ENCODE measurements around the gene EIF5.
A peak's percentile ranks its signal among the peaks of the same experiment; 100 is the strongest.

The EIF5 gene

DNA sequence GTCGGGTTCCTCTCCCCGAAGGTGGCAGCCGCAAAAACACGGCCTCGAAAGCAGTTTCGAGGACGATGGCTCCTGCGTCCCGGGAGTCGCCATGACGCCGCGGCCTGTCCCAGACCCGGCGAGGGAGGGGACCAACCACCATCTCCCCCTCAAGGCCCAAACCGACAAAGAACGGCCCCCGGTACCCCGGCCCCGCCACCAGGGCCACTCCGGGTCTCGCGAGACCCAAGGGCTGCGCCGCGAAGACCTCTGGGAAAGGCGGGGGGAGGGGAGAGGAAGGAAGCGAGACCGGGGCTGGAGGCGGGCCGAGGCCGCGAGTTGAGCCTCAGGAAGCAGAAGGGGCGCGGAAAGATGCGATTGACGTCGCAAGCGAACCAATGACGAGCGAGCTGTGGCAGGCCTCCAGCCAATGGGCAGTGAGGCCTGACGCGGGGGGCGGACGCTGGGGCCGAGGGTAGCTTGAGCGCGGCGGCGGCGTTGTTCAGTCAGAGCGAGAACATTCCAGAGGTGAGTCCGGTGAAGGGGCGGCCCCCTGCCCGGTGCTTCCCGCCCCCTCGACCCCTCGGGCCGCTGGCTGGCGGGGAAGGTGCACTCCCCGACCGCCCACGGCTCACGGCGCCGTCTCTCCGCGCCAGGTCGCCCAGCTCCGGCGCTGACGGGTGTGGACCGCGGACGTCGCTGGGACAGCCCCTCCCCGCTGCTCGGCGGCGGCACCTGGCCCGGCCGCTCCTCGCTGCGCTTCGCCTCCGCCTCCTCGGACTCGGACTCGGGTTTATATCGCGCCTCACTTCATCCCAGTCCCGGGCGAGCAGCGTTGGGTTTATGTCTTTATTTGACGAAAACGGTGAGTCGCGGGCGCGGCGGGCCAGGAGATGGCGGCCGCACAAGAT, at the start of gene EIF5:
Gene EIF5, plus strand, starts transcription at position 484 of the 890 bp plus-strand sequence. CDS start 1,624 bp downstream, outside the sequence.
- peak within 1 kb of the TSS; percentile 95 for H3K27ac ChIP-seq
- TF ChIP-seq, protein P1, sequence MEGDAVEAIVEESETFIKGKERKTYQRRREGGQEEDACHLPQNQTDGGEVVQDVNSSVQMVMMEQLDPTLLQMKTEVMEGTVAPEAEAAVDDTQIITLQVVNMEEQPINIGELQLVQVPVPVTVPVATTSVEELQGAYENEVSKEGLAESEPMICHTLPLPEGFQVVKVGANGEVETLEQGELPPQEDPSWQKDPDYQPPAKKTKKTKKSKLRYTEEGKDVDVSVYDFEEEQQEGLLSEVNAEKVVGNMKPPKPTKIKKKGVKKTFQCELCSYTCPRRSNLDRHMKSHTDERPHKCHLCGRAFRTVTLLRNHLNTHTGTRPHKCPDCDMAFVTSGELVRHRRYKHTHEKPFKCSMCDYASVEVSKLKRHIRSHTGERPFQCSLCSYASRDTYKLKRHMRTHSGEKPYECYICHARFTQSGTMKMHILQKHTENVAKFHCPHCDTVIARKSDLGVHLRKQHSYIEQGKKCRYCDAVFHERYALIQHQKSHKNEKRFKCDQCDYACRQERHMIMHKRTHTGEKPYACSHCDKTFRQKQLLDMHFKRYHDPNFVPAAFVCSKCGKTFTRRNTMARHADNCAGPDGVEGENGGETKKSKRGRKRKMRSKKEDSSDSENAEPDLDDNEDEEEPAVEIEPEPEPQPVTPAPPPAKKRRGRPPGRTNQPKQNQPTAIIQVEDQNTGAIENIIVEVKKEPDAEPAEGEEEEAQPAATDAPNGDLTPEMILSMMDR (IDR thresholded peaks at IDR 0.05), result no peak
- TF ChIP-seq ZFX (IDR thresholded peaks at IDR 0.05; ENCODE audit: borderline replicate concordance), result no peak

DNA sequence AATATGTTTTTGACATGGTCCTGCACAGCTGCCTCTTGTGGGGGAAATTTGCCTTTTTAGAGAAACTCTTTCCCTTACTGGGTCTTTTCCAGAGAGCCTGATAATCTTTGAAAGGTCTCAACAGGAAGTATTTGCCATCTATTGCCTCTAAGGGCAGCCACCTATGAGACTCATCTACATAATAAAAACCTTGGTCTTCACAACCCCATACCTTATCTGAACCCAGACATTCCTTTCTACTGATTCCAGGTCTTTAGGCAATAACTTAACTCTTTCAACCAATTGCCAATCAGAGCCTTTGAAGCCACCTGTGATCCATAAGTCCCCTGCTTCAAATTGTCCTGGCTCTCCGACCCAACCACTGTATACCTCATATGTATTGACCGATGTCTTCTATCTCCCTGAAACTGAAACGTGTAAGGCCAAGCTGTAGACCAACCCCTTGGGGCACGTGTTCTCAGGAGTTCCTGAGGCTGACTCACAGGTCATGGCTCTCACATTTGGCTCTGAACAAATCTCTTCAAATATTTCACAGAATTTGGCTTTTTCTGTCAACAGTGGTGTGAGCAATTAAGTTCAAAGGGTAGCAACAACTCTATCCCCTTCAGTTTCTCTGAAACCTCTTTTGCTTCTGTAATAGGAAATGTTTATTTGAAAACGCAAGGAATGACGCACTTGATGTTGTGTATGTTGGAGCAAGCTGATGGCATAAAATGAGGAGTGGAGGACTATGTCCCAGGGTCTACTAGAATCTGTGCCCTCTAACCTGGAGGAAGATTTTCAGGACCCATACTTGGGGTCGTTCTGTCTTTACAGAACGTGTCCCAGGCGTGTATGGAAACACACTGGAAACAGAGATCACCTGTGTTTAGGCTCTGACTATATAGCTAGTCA, 49.2 kb upstream of the EIF5 start:
- no peak overlapping the region for H3K27ac ChIP-seq
- TF ChIP-seq, protein P1 (IDR thresholded peaks at IDR 0.05), result no peak
- no peak for TF ChIP-seq ZFX (IDR thresholded peaks at IDR 0.05; ENCODE audit: borderline replicate concordance)

DNA sequence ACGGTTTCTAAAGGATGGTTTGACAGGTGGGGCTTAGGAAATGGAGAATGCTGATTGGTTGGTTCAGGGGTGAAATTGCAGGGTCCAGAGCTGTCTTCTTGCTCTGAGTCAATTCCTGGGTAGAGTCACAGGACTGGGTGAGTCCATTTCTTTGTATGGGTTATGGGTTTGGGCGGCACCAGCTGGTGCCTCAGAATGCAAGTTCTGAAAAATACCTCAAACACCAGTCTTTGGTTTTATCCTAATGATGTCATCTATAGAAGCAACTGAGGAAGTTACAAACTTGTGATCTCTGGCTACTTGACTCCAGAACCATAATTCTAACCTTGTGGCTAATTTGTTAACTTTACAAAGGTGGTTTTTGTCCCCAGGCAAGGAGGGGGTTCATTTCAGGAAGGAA, 47.6 kb upstream of the EIF5 start:
- H3K27ac ChIP-seq, result no peak overlapping the region
- no peak for TF ChIP-seq ZFX (IDR thresholded peaks at IDR 0.05; ENCODE audit: borderline replicate concordance)
- TF ChIP-seq, protein P1 (IDR thresholded peaks at IDR 0.05), result no peak

DNA sequence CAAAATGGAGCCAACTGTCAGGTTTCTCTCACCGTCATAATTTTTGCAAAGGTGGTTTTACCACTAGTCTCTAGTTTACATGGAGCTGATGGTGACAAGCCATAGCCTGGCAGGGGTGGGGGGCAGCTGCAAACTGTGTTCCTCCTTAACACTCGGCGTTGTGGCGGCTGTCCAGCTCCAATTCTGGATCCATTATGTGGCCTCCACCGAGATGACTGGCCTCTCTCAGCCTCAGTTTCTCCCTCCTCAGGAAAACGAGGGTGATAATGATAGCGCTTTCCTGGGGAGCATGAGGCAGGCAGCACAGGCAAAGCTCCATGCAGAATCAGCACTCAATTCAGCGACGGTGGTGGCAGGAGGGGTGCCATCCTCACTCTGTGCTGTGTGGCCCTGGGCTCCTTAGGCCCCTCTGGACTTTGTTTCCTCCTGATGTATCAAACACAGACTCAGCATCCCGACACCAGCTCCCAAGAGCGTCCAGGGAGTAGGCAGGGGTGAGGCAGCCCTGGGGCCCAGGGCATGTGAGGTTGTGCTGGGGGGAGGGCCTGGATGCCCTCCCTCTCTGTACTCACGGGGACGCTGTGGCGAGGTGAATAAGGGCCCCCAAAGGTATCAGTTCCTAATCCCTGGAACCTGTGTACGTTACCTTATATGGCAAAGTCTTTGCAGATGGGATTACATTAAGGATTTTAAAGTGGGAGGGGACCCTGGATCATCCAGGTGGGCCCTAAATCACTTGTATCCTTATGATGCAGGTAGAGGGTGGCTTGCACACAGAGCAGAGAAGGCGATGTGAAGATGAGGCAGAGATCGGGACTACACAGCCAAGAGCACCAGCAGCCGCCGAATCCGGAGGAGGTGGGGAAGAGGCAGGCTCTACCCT, 46.8 kb upstream of the EIF5 start:
- no peak overlapping the region for H3K27ac ChIP-seq
- TF ChIP-seq, protein P1 (IDR thresholded peaks at IDR 0.05), result no peak

DNA sequence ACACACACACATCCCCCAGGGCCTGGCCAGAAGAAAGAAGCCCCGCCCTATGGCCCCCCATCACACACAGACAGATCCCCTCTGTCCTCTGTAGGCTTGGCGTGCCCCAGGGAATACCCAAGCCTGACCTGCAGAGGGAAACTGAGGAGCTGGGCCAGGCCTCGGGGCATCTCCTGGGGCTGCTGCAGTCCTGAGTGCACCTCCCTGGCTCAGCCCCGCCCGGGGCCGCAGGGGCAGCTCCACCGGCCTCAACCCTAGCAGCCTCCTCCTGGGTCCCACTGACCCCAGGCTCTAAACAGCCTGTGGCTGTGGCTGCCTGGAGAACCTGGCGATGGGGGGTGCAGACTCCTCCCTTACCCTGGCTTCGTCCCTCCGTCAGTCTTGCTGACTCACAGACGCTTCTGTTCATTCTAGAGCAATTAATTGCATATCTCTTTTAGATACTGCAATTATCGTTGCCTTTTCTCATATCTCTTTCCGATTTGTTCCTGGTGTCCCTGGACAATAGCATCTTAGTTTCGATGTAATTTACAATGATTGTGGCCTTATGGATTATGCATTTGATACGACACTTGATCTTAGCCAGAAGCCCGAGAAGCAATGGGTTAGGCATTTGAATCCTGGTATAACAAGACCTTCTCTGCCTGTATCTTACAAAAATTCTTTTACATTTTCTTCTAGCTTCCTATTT, 45.8 kb upstream of the EIF5 start:
- TF ChIP-seq ZFX (IDR thresholded peaks at IDR 0.05; ENCODE audit: borderline replicate concordance), result no peak
- TF ChIP-seq, protein P1 (IDR thresholded peaks at IDR 0.05), result no peak
- H3K27ac ChIP-seq, result no peak overlapping the region

DNA sequence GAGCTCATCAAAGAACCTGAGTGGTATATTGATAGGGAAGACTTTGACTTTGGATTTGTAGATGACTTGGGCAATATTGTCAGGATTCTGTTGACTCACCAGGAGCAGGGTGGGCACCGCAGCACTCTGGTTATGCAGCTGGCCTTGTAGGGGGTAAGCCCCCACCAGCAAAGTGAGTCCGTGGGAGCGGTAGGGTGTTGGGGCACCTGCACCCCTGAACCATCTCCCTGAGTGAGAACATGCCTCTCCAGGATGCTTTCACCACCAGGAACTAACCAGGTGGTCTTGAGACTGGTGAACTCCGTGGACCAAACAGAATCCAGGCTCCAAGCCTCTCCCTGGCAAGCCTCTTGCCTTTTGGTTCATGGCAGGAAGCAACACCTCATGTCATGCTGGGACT, 44.0 kb upstream of the EIF5 start:
- no peak overlapping the region for H3K27ac ChIP-seq
- no peak for TF ChIP-seq ZFX (IDR thresholded peaks at IDR 0.05; ENCODE audit: borderline replicate concordance)
- TF ChIP-seq, protein P1 (IDR thresholded peaks at IDR 0.05), result no peak
